Measurements from ENCODE around the gene SLC16A7. TPM values are rescaled to one million over a fixed set of nuclear protein-coding genes. Genes with fewer than 3 reads are reported as not detected.

Gene SLC16A7
- total RNA-seq, 6 donors from 2014 or later: 5.3 to 35.6 (median 22.5) TPM

GRCh38 chr12:59634254-59634653 is 38.4 kb downstream of the SLC16A7 start:
- Histone ChIP-seq H3K4me1 (no peaks in the 10 kb centered on the region), H3K27me3 (no peaks in the 10 kb centered on the region), H3K27ac (no peak overlapping the region), H3K4me3 (no peak overlapping the region), H3K9me3 (no peaks in the 10 kb centered on the region), H3K36me3 (no peaks in the 10 kb centered on the region)
- TF ChIP-seq CTCF (IDR thresholded peaks at IDR 0.05) (no peak), EP300 (IDR thresholded peaks at IDR 0.05) (no peak), POLR2AphosphoS5 (IDR thresholded peaks at IDR 0.05) (no peak), POLR2A (IDR thresholded peaks at IDR 0.05) (no peak)
- DNase-seq (no peak), ATAC-seq (ENCODE audit: low FRiP score in 2 of 2) (no peak)
- WGBS, 2 donors: 78 to 88% methylated on average over 1 of the region's 1 CpG

DNA sequence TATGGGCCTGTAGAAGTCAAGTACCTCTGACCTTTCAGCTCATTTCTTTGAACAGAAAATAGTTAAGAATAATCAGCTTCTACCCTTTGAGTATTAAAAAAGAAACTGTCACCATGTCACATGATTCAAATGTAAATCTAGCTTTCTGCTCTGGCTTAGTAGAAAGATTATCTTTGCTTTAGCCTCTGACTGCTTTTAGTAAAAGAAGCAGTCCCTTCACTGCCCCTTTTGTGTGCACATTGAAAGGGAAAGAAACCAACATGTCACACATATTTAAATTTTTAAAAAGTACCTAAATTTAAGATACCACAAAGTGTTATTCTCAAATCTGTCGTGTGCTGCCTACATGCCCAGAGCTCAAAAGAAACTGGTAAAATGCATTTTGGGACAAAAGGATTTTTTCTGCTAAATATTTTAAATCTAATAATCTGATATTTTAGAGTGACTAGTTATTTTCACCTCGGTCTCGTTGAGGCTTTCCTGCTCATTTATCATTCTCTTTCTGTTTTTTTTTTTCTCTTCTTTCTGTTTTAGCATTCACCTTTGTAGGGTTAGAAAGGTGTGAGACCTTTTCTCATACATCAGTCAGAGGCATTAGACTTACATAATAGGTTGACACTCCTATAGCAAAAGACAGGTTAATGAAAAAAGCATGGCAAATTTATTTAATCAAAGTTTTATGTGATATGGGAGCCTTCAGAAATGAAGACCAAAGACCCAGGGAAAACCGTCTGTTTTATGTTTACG is 41.3 kb downstream of the SLC16A7 start:
- WGBS, 2 donors: 73 to 80% methylated on average over 5 of the region's 5 CpGs
- Histone ChIP-seq H3K4me1 (no peaks in the 10 kb centered on the region), H3K9me3 (no peaks in the 10 kb centered on the region), H3K4me3 (no peak overlapping the region), H3K27me3 (no peaks in the 10 kb centered on the region), H3K36me3 (no peaks in the 10 kb centered on the region), H3K27ac (no peak overlapping the region)
- ATAC-seq (ENCODE audit: low FRiP score in 2 of 2): no peak
- no peak for DNase-seq
- TF ChIP-seq CTCF (IDR thresholded peaks at IDR 0.05) (no peak), POLR2AphosphoS5 (IDR thresholded peaks at IDR 0.05) (no peak), POLR2A (IDR thresholded peaks at IDR 0.05) (no peak), EP300 (IDR thresholded peaks at IDR 0.05) (no peak)

DNA sequence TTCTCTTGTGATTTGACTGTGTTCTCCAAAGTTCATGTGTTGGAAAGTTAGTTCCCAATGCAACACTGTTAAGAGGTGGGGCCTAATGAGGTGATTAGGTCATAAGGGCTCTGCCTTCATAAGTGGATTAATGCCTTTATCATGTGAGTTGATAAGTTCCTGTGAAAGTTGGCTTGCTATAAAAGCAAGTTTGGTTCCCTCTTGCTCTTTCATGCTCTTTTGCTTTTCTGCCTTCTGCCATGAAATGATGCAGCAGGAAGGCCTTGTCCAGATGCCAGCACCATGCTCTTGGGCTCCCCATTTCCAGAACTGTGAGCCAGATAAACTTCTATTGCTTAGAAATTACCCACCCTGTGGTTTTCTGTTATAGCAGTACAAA is 41.9 kb downstream of the SLC16A7 start:
- ATAC-seq (ENCODE audit: low FRiP score in 2 of 2) (peak in 1 of 2 donors; percentile 21), DNase-seq (no peak)
- Histone ChIP-seq H3K9me3 (no peaks in the 10 kb centered on the region), H3K36me3 (no peaks in the 10 kb centered on the region), H3K27ac (no peak overlapping the region), H3K27me3 (no peaks in the 10 kb centered on the region), H3K4me1 (no peaks in the 10 kb centered on the region), H3K4me3 (no peak overlapping the region)
- TF ChIP-seq POLR2AphosphoS5 (IDR thresholded peaks at IDR 0.05): no peak
- no peak for TF ChIP-seq POLR2A (IDR thresholded peaks at IDR 0.05)
- TF ChIP-seq EP300 (IDR thresholded peaks at IDR 0.05): no peak
- no peak for TF ChIP-seq CTCF (IDR thresholded peaks at IDR 0.05)

- Histone ChIP-seq H3K27me3 (no peaks in the 10 kb centered on the region), H3K9me3 (no peaks in the 10 kb centered on the region), H3K4me1 (no peaks in the 10 kb centered on the region), H3K4me3 (no peak overlapping the region), H3K36me3 (no peaks in the 10 kb centered on the region), H3K27ac (no peak overlapping the region)
- no peak for ATAC-seq (ENCODE audit: low FRiP score in 2 of 2)
- no peak for TF ChIP-seq POLR2AphosphoS5 (IDR thresholded peaks at IDR 0.05)
- no peak for TF ChIP-seq EP300 (IDR thresholded peaks at IDR 0.05)
- TF ChIP-seq POLR2A (IDR thresholded peaks at IDR 0.05): no peak
- TF ChIP-seq CTCF (IDR thresholded peaks at IDR 0.05): no peak
- WGBS, 2 donors: 70 to 73% methylated on average over 3 of the region's 3 CpGs
- no peak for DNase-seq
Observed at GRCh38 chr12:59643550-59643949, 47.7 kb downstream of the SLC16A7 start.

- no peaks in the 10 kb centered on the region for H3K36me3 ChIP-seq
Observed at GRCh38 chr12:59645242-59645641, 49.4 kb downstream of the SLC16A7 start.

More at GRCh38 chr12:59645242-59645641, 49.4 kb downstream of the SLC16A7 start:
- no peak for ATAC-seq (ENCODE audit: low FRiP score in 2 of 2)
- H3K27ac ChIP-seq: no peak overlapping the region
- TF ChIP-seq POLR2AphosphoS5 (IDR thresholded peaks at IDR 0.05) (no peak), POLR2A (IDR thresholded peaks at IDR 0.05) (no peak), EP300 (IDR thresholded peaks at IDR 0.05) (no peak), CTCF (IDR thresholded peaks at IDR 0.05) (no peak)
- H3K9me3 ChIP-seq: no peaks in the 10 kb centered on the region
- no peak overlapping the region for H3K4me3 ChIP-seq
- no peaks in the 10 kb centered on the region for H3K4me1 ChIP-seq
- DNase-seq: no peak
- no peaks in the 10 kb centered on the region for H3K27me3 ChIP-seq
- WGBS, 2 donors: 94 to 97% methylated on average over 1 of the region's 1 CpG

All from upper lobe of left lung (tissue), 6 donors.